ENCODE data around the gene KRTAP4-11.
A peak's percentile ranks its signal among the peaks of the same experiment; 100 is the strongest.
"Not testable (repeated sequence)": the region's sequence is repeated elsewhere in the genome, so short reads cannot be mapped to it uniquely, and the experiment has no call there.

KRTAP4-11 gene

GRCh38 chr17:41117846-41118386, at the start of gene KRTAP4-11:
TSS of gene KRTAP4-11 (minus strand) at chr17:41118373. CDS start at chr17:41118315, 58 bp downstream.
- H3K27ac ChIP-seq; DNase-seq (ENCODE audit: low spot score); POLR2A ChIA-PET (ENCODE audit: low non-redundant PET); CTCF ChIA-PET: not testable (repeated sequence)

- POLR2A ChIA-PET (ENCODE audit: low non-redundant PET): no interaction called here
Measured at GRCh38 chr17:41167561-41167960, 49.4 kb upstream of the KRTAP4-11 start.

GRCh38 chr17:41163828-41164227, 45.7 kb upstream of the KRTAP4-11 start:
- no peak for TF ChIP-seq CTCF (conservative IDR thresholded peaks at IDR 0.05; ENCODE audit: low read depth)
- ChIA-PET POLR2A (ENCODE audit: low non-redundant PET) (no interaction called here), CTCF (no interaction called here)
- H3K27ac ChIP-seq: no peak overlapping the region
- DNase-seq (ENCODE audit: low spot score): peak; percentile 9

More at GRCh38 chr17:41167561-41167960, 49.4 kb upstream of the KRTAP4-11 start:
- no peak overlapping the region for H3K27ac ChIP-seq
- no peak for TF ChIP-seq CTCF (conservative IDR thresholded peaks at IDR 0.05; ENCODE audit: low read depth)
- CTCF ChIA-PET: no interaction called here
- no peak for DNase-seq (ENCODE audit: low spot score)

- TF ChIP-seq CTCF (conservative IDR thresholded peaks at IDR 0.05; ENCODE audit: low read depth): no peak
- no peak within 1 kb of the TSS for H3K27ac ChIP-seq
- ChIA-PET POLR2A (ENCODE audit: low non-redundant PET) (no interaction called here), CTCF (no interaction called here)
- DNase-seq (ENCODE audit: low spot score): no peak
Measured at GRCh38 chr17:41160648-41161047, 42.5 kb upstream of the KRTAP4-11 start, which contains the start of gene KRTAP4-4. TSS of gene KRTAP4-4 (minus strand) at chr17:41160748. CDS start at chr17:41160691, 57 bp downstream.

- H3K27ac ChIP-seq; CTCF ChIA-PET; DNase-seq (ENCODE audit: low spot score); POLR2A ChIA-PET (ENCODE audit: low non-redundant PET): not testable (repeated sequence)
Measured at GRCh38 chr17:41160190-41160589, 42.0 kb upstream of the KRTAP4-11 start.

- ChIA-PET CTCF (no interaction called here), POLR2A (ENCODE audit: low non-redundant PET) (no interaction called here)
- no peak for TF ChIP-seq CTCF (conservative IDR thresholded peaks at IDR 0.05; ENCODE audit: low read depth)
- no peak for DNase-seq (ENCODE audit: low spot score)
- H3K27ac ChIP-seq: no peak overlapping the region
Measured at GRCh38 chr17:41153856-41154255, 35.7 kb upstream of the KRTAP4-11 start.

- H3K27ac ChIP-seq: no peak overlapping the region
- POLR2A ChIA-PET (ENCODE audit: low non-redundant PET): no interaction called here
- DNase-seq (ENCODE audit: low spot score): no peak
- CTCF ChIA-PET: no interaction called here
- no peak for TF ChIP-seq CTCF (conservative IDR thresholded peaks at IDR 0.05; ENCODE audit: low read depth)
Measured at GRCh38 chr17:41151525-41151924, 33.4 kb upstream of the KRTAP4-11 start.

- H3K27ac ChIP-seq: no peak overlapping the region
- ChIA-PET POLR2A (ENCODE audit: low non-redundant PET) (no interaction called here), CTCF (interaction anchor here (0.6 kb wide), 1 partner anchor 516 kb away, joined by 3 read pairs; no protein-coding TSS in a partner anchor)
- TF ChIP-seq CTCF (conservative IDR thresholded peaks at IDR 0.05; ENCODE audit: low read depth): no peak
- no peak for DNase-seq (ENCODE audit: low spot score)
Measured at GRCh38 chr17:41150026-41150425, 31.9 kb upstream of the KRTAP4-11 start.

All from RWPE1 (cell line).